PC-3 (cell line): ENCODE data around the gene CCIN. TPM values are rescaled to one million over a fixed set of nuclear protein-coding genes. Genes with fewer than 3 reads are reported as not detected.

Experiments
- ATAC-seq: fragments of 200-7000 bp; cut with Tn5 transposase; 2 replicates; pipeline ENCODE4 v1.9.1; 2020; ENCODE audit warnings: mild to moderate bottlenecking, moderate library complexity
- BruUV-seq: library from RNA; stranded (reverse); fragments of 400-500 nt; replicated peaks from 2 replicates; lab custom pipeline; 2021; lab: Mats Ljungman, UMichigan
- CTCF ChIA-PET: fragments of 300-600 bp; sonication (Branson Sonifier 250); formaldehyde crosslinking; loops from one replicate; lab custom pipeline; 2022; ENCODE audit warnings: antibody characterized with exemption; lab: Charles Lee
- POLR2A ChIA-PET: fragments of 300-600 bp; sonication (Branson Sonifier 250); formaldehyde crosslinking; loops from one replicate; lab custom pipeline; 2022; ENCODE audit warnings: antibody characterized with exemption; ENCODE audit not compliant: unreplicated experiment; lab: Charles Lee
- DNase-seq: peaks from one replicate; pipeline ENCODE4 v3.0.0-alpha.2; 2015
- H2AFZ ChIP-seq: fragments of 300-600 bp; sonication (generic); 2 replicates; pipeline ENCODE4 v1.6.0; 2016; ENCODE audit warnings: antibody characterized with exemption, low read length
- H3F3A ChIP-seq: fragments of 300-600 bp; sonication (generic); one replicate; pipeline ENCODE4 v1.6.0; 2017; ENCODE audit warnings: antibody characterized with exemption, low read length, control low read depth, mild to moderate bottlenecking; ENCODE audit not compliant: unreplicated experiment
- H3K27ac ChIP-seq: fragments of 300-600 bp; sonication (generic); 2 replicates; pipeline ENCODE4 v1.5.1; 2016; ENCODE audit warnings: mild to moderate bottlenecking, low read length
- H3K27me3 ChIP-seq: fragments of 300-600 bp; sonication (generic); 2 replicates; pipeline ENCODE4 v1.6.1; 2016; ENCODE audit warnings: low read length, mixed read lengths
- H3K36me3 ChIP-seq: fragments of 300-600 bp; sonication (generic); 2 replicates; pipeline ENCODE4 v1.6.1; 2016; ENCODE audit warnings: low read depth, mixed run types, low read length, mixed read lengths
- H3K4me1 ChIP-seq: fragments of 300-600 bp; sonication (generic); 2 replicates; pipeline ENCODE4 v1.5.1; 2016; ENCODE audit warnings: low read length; ENCODE audit not compliant: insufficient read depth
- H3K4me2 ChIP-seq: fragments of 300-600 bp; sonication (generic); 2 replicates; pipeline ENCODE4 v1.6.0; 2016; ENCODE audit warnings: low read length
- H3K4me3 ChIP-seq: fragments of 300-600 bp; sonication (generic); 2 replicates; pipeline ENCODE4 v1.5.1; 2016; ENCODE audit warnings: mild to moderate bottlenecking, low read length, mixed read lengths
- H3K79me2 ChIP-seq: fragments of 300-600 bp; sonication (generic); 2 replicates; pipeline ENCODE4 v1.6.1; 2017; ENCODE audit warnings: low read length, mixed read lengths
- H3K9ac ChIP-seq: fragments of 300-600 bp; sonication (generic); 2 replicates; pipeline ENCODE4 v1.6.0; 2016; ENCODE audit warnings: mild to moderate bottlenecking, low read length
- H3K9me2 ChIP-seq: fragments of 300-600 bp; sonication (generic); replicated peaks from 2 replicates; pipeline ENCODE4 v1.6.1; 2016; ENCODE audit warnings: mixed run types, low read length, mixed read lengths
- H3K9me3 ChIP-seq: fragments of 300-600 bp; sonication (generic); 2 replicates; pipeline ENCODE4 v1.6.1; 2016; ENCODE audit warnings: low read length, mixed read lengths
- H4K20me1 ChIP-seq: fragments of 300-600 bp; sonication (generic); 2 replicates; pipeline ENCODE4 v1.6.1; 2016; ENCODE audit warnings: low read length, mixed read lengths
- EZH2 ChIP-seq: fragments of 300-600 bp; sonication (generic); IDR thresholded peaks from one replicate; pipeline ENCODE4 v1.6.1; 2017; ENCODE audit warnings: antibody characterized with exemption, mild to moderate bottlenecking, low read length; ENCODE audit not compliant: unreplicated experiment
- EZH2phosphoT487 ChIP-seq: fragments of 300-600 bp; sonication (generic); IDR thresholded peaks from 2 replicates; pipeline ENCODE4 v1.6.1; 2018; ENCODE audit warnings: mild to moderate bottlenecking, antibody characterized with exemption, low read length, borderline replicate concordance
- intact Hi-C: fragments of 100-400 bp; cut with micrococcal nuclease; formaldehyde crosslinking; loops from 2 replicates; pipeline ENCODE4 v1.9.0; 2023
- total RNA-seq: library from RNA; depleted of rRNA; stranded (reverse); fragments of >200 nt; gene quantifications from 2 replicates; pipeline ENCODE4 v1.2.3, GENCODE V29; 2014
- TF ChIP-seq, protein P1 (sequence below): fragments of 300-600 bp; sonication (generic); conservative IDR thresholded peaks from 2 replicates; pipeline ENCODE4 v1.5.1; 2017; ENCODE audit warnings: antibody characterized with exemption, low read depth, mild to moderate bottlenecking, low read length

CCIN gene
- total RNA-seq, 1 experiment from 2014 or later, result 0.22 TPM

DNA sequence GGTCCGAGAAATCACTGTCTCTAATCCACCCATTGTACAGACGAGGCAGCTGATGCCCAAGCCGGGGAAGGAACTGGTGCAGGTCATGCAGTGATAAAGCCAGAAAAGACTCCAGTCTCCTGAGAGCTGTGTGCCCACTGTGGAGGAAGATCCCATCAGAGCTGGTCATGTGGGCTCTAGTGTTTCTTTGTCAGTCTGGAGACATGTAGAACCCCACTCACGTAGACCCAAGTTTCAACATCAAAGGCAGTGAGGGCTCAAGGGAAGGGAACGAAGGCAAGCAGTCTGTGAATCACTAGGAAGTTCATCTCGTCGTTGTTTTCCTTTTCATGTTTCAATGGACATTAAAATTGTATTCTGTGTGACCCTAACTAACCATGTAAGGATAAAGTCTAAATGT, 47.2 kb upstream of the CCIN start:
- Histone ChIP-seq H3K4me2 (no peak overlapping the region), H3K9ac (no peak overlapping the region), H3K9me3 (no peaks in the 10 kb centered on the region), H3K4me1 (0 out of 2 replicates have a peak, but pooled peaks cover 6% of the 10 kb centered on the region), H2AFZ (no peak overlapping the region), H3K79me2 (no peaks in the 10 kb centered on the region), H4K20me1 (no peaks in the 10 kb centered on the region), H3K27me3 (no peaks in the 10 kb centered on the region), H3K36me3 (no peaks in the 10 kb centered on the region), H3K4me3 (no peak overlapping the region), H3K27ac (no peak overlapping the region), H3F3A (no peaks in the 10 kb centered on the region), H3K9me2 (no peaks in the 10 kb centered on the region)
- no peak for DNase-seq
- no peak for ATAC-seq
- CTCF ChIA-PET, result no interaction called here
- intact Hi-C loops, result no loop called here
- POLR2A ChIA-PET, result no interaction called here
- BruUV-seq, result no TSS peak
- TF ChIP-seq EZH2 (no peak), EZH2phosphoT487 (no peak)
- TF ChIP-seq, protein P1, sequence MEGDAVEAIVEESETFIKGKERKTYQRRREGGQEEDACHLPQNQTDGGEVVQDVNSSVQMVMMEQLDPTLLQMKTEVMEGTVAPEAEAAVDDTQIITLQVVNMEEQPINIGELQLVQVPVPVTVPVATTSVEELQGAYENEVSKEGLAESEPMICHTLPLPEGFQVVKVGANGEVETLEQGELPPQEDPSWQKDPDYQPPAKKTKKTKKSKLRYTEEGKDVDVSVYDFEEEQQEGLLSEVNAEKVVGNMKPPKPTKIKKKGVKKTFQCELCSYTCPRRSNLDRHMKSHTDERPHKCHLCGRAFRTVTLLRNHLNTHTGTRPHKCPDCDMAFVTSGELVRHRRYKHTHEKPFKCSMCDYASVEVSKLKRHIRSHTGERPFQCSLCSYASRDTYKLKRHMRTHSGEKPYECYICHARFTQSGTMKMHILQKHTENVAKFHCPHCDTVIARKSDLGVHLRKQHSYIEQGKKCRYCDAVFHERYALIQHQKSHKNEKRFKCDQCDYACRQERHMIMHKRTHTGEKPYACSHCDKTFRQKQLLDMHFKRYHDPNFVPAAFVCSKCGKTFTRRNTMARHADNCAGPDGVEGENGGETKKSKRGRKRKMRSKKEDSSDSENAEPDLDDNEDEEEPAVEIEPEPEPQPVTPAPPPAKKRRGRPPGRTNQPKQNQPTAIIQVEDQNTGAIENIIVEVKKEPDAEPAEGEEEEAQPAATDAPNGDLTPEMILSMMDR, result no peak

DNA sequence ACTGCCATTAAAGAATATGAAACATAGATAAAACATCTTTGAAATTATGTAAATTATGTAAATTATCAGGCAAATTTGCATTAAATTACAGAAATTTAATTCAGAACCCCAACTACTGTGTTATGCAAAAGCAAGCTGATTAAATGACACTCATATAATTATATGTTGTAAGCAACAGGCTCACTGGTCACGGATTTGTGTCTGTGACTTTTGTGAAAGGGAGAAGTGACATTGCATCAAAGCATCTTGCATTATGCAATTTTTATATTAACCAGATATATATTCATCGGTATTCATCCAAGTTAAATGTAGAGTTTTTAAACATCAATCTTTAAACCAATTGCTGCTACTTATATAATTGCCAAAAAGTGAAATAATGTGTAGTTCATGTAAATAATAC, 45.7 kb upstream of the CCIN start:
- TF ChIP-seq EZH2 (no peak), EZH2phosphoT487 (no peak)
- TF ChIP-seq, protein P1, result no peak
- H3K4me1 ChIP-seq, result 0 out of 2 replicates have a peak, but pooled peaks cover 6% of the 10 kb centered on the region
- ChIA-PET CTCF (no interaction called here), POLR2A (no interaction called here)
- intact Hi-C loops, result no loop called here
- H3F3A ChIP-seq, result no peaks in the 10 kb centered on the region
- H3K9me3 ChIP-seq, result no peaks in the 10 kb centered on the region
- no peaks in the 10 kb centered on the region for H3K36me3 ChIP-seq
- H3K79me2 ChIP-seq, result no peaks in the 10 kb centered on the region
- no peaks in the 10 kb centered on the region for H4K20me1 ChIP-seq
- no peak overlapping the region for H3K9ac ChIP-seq
- no peak overlapping the region for H3K27ac ChIP-seq
- H3K27me3 ChIP-seq, result no peaks in the 10 kb centered on the region
- DNase-seq (no peak), ATAC-seq (no peak)
- no peaks in the 10 kb centered on the region for H3K9me2 ChIP-seq
- H3K4me2 ChIP-seq, result no peak overlapping the region
- no TSS peak for BruUV-seq
- H2AFZ ChIP-seq, result no peak overlapping the region
- H3K4me3 ChIP-seq, result no peak overlapping the region

DNA sequence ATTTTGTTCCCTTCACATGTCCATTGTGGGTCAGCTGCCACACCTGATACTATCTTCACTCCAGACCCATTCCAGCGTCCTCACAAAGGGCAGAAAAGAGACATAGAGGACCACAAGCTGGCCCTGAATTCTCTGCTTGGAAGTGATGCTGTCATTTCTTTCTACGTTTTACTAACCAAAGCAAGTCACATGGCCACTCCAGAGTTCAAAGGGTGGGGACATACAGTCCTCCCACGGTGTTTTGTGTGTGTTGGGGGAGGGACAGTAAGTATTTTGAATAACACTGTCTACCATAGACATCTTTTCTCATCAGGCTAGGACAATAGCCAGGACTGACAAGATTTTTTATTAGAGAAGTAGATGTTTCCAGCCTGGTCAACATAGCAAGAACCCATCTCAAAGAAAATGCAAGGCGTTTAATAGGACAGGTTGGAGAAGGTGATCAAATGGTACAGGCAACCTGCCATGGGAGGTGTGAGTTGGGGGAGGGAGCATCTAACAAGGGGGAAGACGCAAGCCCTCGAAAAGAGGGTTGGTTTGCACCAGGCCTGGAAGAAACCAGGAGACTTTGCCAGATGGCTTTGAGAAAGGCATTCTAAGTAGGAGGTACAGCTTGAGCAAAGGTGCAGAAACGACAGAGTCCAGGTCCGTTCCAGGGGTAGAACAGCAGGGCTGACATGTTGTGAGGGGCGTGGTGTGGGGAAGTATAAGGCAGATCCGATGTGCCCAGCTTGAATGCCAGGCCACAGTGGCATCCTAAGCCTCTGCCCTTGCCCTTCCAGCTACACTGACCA, 43.9 kb upstream of the CCIN start:
- intact Hi-C loops, result no loop called here

More for the DNA sequence above, 43.9 kb upstream of the CCIN start:
- Histone ChIP-seq H3K9me3 (no peaks in the 10 kb centered on the region), H3K79me2 (no peaks in the 10 kb centered on the region), H4K20me1 (no peaks in the 10 kb centered on the region), H3K27me3 (no peaks in the 10 kb centered on the region), H3K4me2 (no peak overlapping the region), H3K27ac (no peak overlapping the region), H2AFZ (no peak overlapping the region), H3K9ac (no peak overlapping the region), H3K36me3 (no peaks in the 10 kb centered on the region), H3K4me3 (no peak overlapping the region), H3K4me1 (no peaks in the 10 kb centered on the region), H3K9me2 (no peaks in the 10 kb centered on the region), H3F3A (no peaks in the 10 kb centered on the region)
- no TSS peak for BruUV-seq
- ATAC-seq (no peak), DNase-seq (no peak)
- TF ChIP-seq, protein P1, result no peak
- TF ChIP-seq EZH2phosphoT487 (no peak), EZH2 (no peak)
- ChIA-PET CTCF (no interaction called here), POLR2A (no interaction called here)
